GM23248 (cell line): Measurements from ENCODE around the gene PHOX2A.

Experiments
- EZH2 ChIP-seq: fragments of 200-600 bp; sonication (generic); IDR thresholded peaks from 2 replicates; pipeline ENCODE4 v1.6.1; 2018; ENCODE audit warnings: antibody characterized with exemption, mild to moderate bottlenecking; ENCODE audit not compliant: insufficient read depth, poor library complexity, severe bottlenecking
- EZH2phosphoT487 ChIP-seq: fragments of 200-600 bp; sonication (generic); IDR thresholded peaks from 2 replicates; pipeline ENCODE4 v1.6.1; 2018; ENCODE audit warnings: antibody characterized with exemption, moderate library complexity, mild to moderate bottlenecking, low read depth; ENCODE audit not compliant: insufficient read depth

GRCh38 chr11:72249961-72250360, 6.0 kb upstream of the PHOX2A start:
- TF ChIP-seq EZH2phosphoT487 (no peak), EZH2 (no peak)
